Retinal pigment epithelial cell (primary cell): ENCODE measurements around the gene BRWD1.

Source experiments
- DNase-seq: peaks from one replicate; pipeline ENCODE4 v3.0.0-alpha.2; 2010; ENCODE audit warnings: low read depth
- H3K4me3 ChIP-seq: 2 replicates; pipeline ENCODE4 v1.5.1; 2011; ENCODE audit warnings: mild to moderate bottlenecking, low read length, control low read depth, moderate library complexity
- CTCF ChIP-seq: conservative IDR thresholded peaks from 2 replicates; pipeline ENCODE4 v1.5.1; 2011; ENCODE audit warnings: low read depth, low read length, control low read depth, inconsistent platforms

Gene BRWD1

GRCh38 chr21:39330001-39330400 is 16.6 kb upstream of the BRWD1 start:
- TF ChIP-seq CTCF = no peak
- no peak overlapping the region for H3K4me3 ChIP-seq

GRCh38 chr21:39327727-39328126 is 14.3 kb upstream of the BRWD1 start:
- no peak for DNase-seq
- TF ChIP-seq CTCF = no peak
- H3K4me3 ChIP-seq = no peak overlapping the region

More at GRCh38 chr21:39330001-39330400, 16.6 kb upstream of the BRWD1 start:
- no peak for DNase-seq

- no peak overlapping the region for H3K4me3 ChIP-seq
- TF ChIP-seq CTCF = no peak
- DNase-seq = no peak
Measured at GRCh38 chr21:39326607-39327307, 13.3 kb upstream of the BRWD1 start.

- no peak for TF ChIP-seq CTCF
- no peak for DNase-seq
- H3K4me3 ChIP-seq = no peak overlapping the region
Measured at GRCh38 chr21:39325458-39325857, 12.0 kb upstream of the BRWD1 start.

- no peak for TF ChIP-seq CTCF
- no peak overlapping the region for H3K4me3 ChIP-seq
- no peak for DNase-seq
Measured at GRCh38 chr21:39321424-39321823, 8.0 kb upstream of the BRWD1 start.

GRCh38 chr21:39319814-39320332 is 6.4 kb upstream of the BRWD1 start:
- no peak for TF ChIP-seq CTCF
- DNase-seq = no peak
- no peak overlapping the region for H3K4me3 ChIP-seq

- no peak overlapping the region for H3K4me3 ChIP-seq
- DNase-seq = no peak
- no peak for TF ChIP-seq CTCF
Measured at GRCh38 chr21:39319251-39319756, 5.9 kb upstream of the BRWD1 start.
